Common myeloid progenitor, CD34-positive (primary cell): ENCODE measurements around the gene SYT1.

Experiments
- CTCF ChIA-PET: fragments of 350-600 bp; sonication (Branson Sonifier 250); formaldehyde crosslinking; loops from one replicate; lab custom pipeline; 2021; ENCODE audit warnings: antibody characterized with exemption; lab: Charles Lee
- POLR2A ChIA-PET: fragments of 350-600 bp; sonication (Branson Sonifier 250); formaldehyde crosslinking; loops from one replicate; lab custom pipeline; 2021; ENCODE audit warnings: antibody characterized with exemption; lab: Charles Lee
- DNase-seq, 3 donors: peaks; one replicate each; pipeline versions ENCODE4 v3.0.0 to v3.0.0-alpha.2; 2013
- H3K27ac ChIP-seq, 2 experiments: 1 replicate in 1 of 2; 2 replicates in 1 of 2; pipeline ENCODE4 v1.7.0; 2013; ENCODE audit warnings: inconsistent platforms in 2 of 2, low read length in 2 of 2, mild to moderate bottlenecking in 2 of 2, low read depth in 1 of 2, moderate library complexity in 1 of 2; ENCODE audit not compliant: severe bottlenecking in 2 of 2, insufficient read depth in 1 of 2, poor library complexity in 1 of 2
- H3K27me3 ChIP-seq, 5 experiments: replicated peaks in 2 of 5; 1 replicate in 3 of 5; 2 replicates in 2 of 5; pipeline versions ENCODE4 v1.6.1 to v1.7.0; 2013; ENCODE audit warnings: low read length in 4 of 5, mild to moderate bottlenecking in 2 of 5, moderate library complexity in 2 of 5, inconsistent platforms in 1 of 5; ENCODE audit not compliant: insufficient read depth in 5 of 5, control insufficient read depth in 4 of 5
- H3K36me3 ChIP-seq, 4 experiments: 1 replicate in 2 of 4; 2 replicates in 2 of 4; pipeline versions ENCODE4 v1.6.1 to v1.7.0; 2013; ENCODE audit warnings: low read length in 3 of 4, control low read depth in 1 of 4, mild to moderate bottlenecking in 1 of 4; ENCODE audit not compliant: control insufficient read depth in 4 of 4, insufficient read depth in 4 of 4
- H3K4me1 ChIP-seq, 4 experiments: 1 replicate in 3 of 4; 2 replicates in 1 of 4; pipeline versions ENCODE4 v1.6.1 to v1.7.1; 2013; ENCODE audit warnings: low read length in 3 of 4, mild to moderate bottlenecking in 3 of 4, control low read depth in 1 of 4, inconsistent platforms in 1 of 4, moderate library complexity in 1 of 4; ENCODE audit not compliant: control insufficient read depth in 4 of 4, insufficient read depth in 4 of 4; ENCODE audit errors: control extremely low read depth in 1 of 4
- H3K4me3 ChIP-seq, 7 experiments: 1 replicate in 4 of 7; 2 replicates in 3 of 7; pipeline versions ENCODE4 v1.5.1 to v1.7.0; 2013; ENCODE audit warnings: mild to moderate bottlenecking in 7 of 7, low read length in 6 of 7, moderate library complexity in 6 of 7, inconsistent platforms in 2 of 7, low read depth in 2 of 7, control low read depth in 1 of 7; ENCODE audit not compliant: insufficient read depth in 4 of 7, control insufficient read depth in 1 of 7; ENCODE audit errors: extremely low read depth in 1 of 7
- H3K9me3 ChIP-seq, 5 experiments: 1 replicate in 4 of 5; 2 replicates in 1 of 5; pipeline versions ENCODE4 v1.6.1 to v1.7.1; 2013; ENCODE audit warnings: low read length in 4 of 5, mild to moderate bottlenecking in 2 of 5, inconsistent platforms in 1 of 5, low read depth in 1 of 5, moderate library complexity in 1 of 5; ENCODE audit not compliant: control insufficient read depth in 4 of 5, insufficient read depth in 2 of 5; ENCODE audit errors: control extremely low read depth in 1 of 5
- WGBS: methylation state at CpG from one replicate; pipeline ENCODE4 v1.1.5; 2013; ENCODE audit not compliant: insufficient coverage; 5-methylcytosine and 5-hydroxymethylcytosine counted together

SYT1 gene

GRCh38 chr12:79384551-79384950 is 520.0 kb downstream of the SYT1 start:
- H3K27ac ChIP-seq: no peak overlapping the region
- no peaks in the 10 kb centered on the region for H3K36me3 ChIP-seq
- no peaks in the 10 kb centered on the region for H3K27me3 ChIP-seq
- DNase-seq: no peak
- H3K9me3 ChIP-seq: no peaks in the 10 kb centered on the region
- 94% methylated on average over 2 of the region's 4 CpGs for WGBS
- ChIA-PET POLR2A (no interaction called here), CTCF (interaction anchor here (0.7 to 1.3 kb wide), 3 partner anchors 9 to 282 kb away, joined by 3 to 6 read pairs (median 5); no protein-coding TSS in a partner anchor)
- H3K4me3 ChIP-seq: no peak overlapping the region
- H3K4me1 ChIP-seq: no peaks in the 10 kb centered on the region

GRCh38 chr12:79388011-79388410 is 523.4 kb downstream of the SYT1 start:
- Histone ChIP-seq H3K4me3 (no peak overlapping the region), H3K9me3 (no peaks in the 10 kb centered on the region), H3K36me3 (no peaks in the 10 kb centered on the region), H3K27ac (no peak overlapping the region), H3K27me3 (no peaks in the 10 kb centered on the region), H3K4me1 (no peaks in the 10 kb centered on the region)
- ChIA-PET POLR2A (no interaction called here), CTCF (no interaction called here)
- no CpG with 5 or more reads among the region's 1 CpG for WGBS
- no peak for DNase-seq

GRCh38 chr12:79393842-79394241 is 529.3 kb downstream of the SYT1 start:
- Histone ChIP-seq H3K27ac (no peak overlapping the region), H3K27me3 (no peaks in the 10 kb centered on the region), H3K36me3 (no peaks in the 10 kb centered on the region), H3K4me1 (no peaks in the 10 kb centered on the region), H3K4me3 (no peak overlapping the region), H3K9me3 (no peaks in the 10 kb centered on the region)
- ChIA-PET POLR2A (no interaction called here), CTCF (interaction anchor here (0.9 to 1.3 kb wide), 2 partner anchors 11 to 19 kb away, joined by 3 to 4 read pairs; no protein-coding TSS in a partner anchor)
- DNase-seq: no peak
- WGBS: no CpG with 5 or more reads among the region's 2 CpGs

GRCh38 chr12:79397609-79398008 is 533.0 kb downstream of the SYT1 start:
- H3K27me3 ChIP-seq: no peaks in the 10 kb centered on the region
- no peak overlapping the region for H3K27ac ChIP-seq
- no CpG with 5 or more reads among the region's 2 CpGs for WGBS
- DNase-seq: no peak
- H3K4me3 ChIP-seq: no peak overlapping the region
- H3K36me3 ChIP-seq: no peaks in the 10 kb centered on the region
- no peaks in the 10 kb centered on the region for H3K9me3 ChIP-seq
- ChIA-PET POLR2A (no interaction called here), CTCF (no interaction called here)
- no peaks in the 10 kb centered on the region for H3K4me1 ChIP-seq

- Histone ChIP-seq H3K4me3 (no peak overlapping the region), H3K27me3 (no peaks in the 10 kb centered on the region), H3K9me3 (no peaks in the 10 kb centered on the region), H3K36me3 (no peaks in the 10 kb centered on the region), H3K27ac (no peak overlapping the region), H3K4me1 (no peaks in the 10 kb centered on the region)
- ChIA-PET POLR2A (no interaction called here), CTCF (no interaction called here)
- 100% methylated on average over 3 of the region's 3 CpGs for WGBS
- DNase-seq: no peak
These were observed 535.9 kb downstream of the SYT1 start for GRCh38 chr12:79400481-79400880.

- no peak for DNase-seq
- Histone ChIP-seq H3K4me1 (no peaks in the 10 kb centered on the region), H3K27me3 (no peaks in the 10 kb centered on the region), H3K9me3 (no peaks in the 10 kb centered on the region), H3K4me3 (no peak overlapping the region), H3K36me3 (no peaks in the 10 kb centered on the region), H3K27ac (no peak overlapping the region)
- WGBS: no CpG with 5 or more reads among the region's 2 CpGs
- ChIA-PET CTCF (interaction anchor here (0.8 to 1.0 kb wide), 2 partner anchors 9 to 13 kb away, joined by 3 read pairs; no protein-coding TSS in a partner anchor), POLR2A (no interaction called here)
These were observed 538.0 kb downstream of the SYT1 start for GRCh38 chr12:79402606-79403005.

- Histone ChIP-seq H3K27me3 (no peaks in the 10 kb centered on the region), H3K27ac (no peak overlapping the region), H3K36me3 (no peaks in the 10 kb centered on the region), H3K4me3 (no peak overlapping the region), H3K9me3 (no peaks in the 10 kb centered on the region), H3K4me1 (no peaks in the 10 kb centered on the region)
- CTCF ChIA-PET: interaction anchor here (0.6 to 2.2 kb wide), 5 partner anchors 13 to 1086 kb away, joined by 3 to 6 read pairs (median 3); no protein-coding TSS in a partner anchor
- POLR2A ChIA-PET: no interaction called here
- whole genome bisulfite sequencing: no CpG with 5 or more reads among the region's 1 CpG
- no peak for DNase-seq
These were observed 542.4 kb downstream of the SYT1 start for GRCh38 chr12:79406993-79407392.
